ENCODE results near the gene UCMA.
"Not testable (repeated sequence)": the region's sequence is repeated elsewhere in the genome, so short reads cannot be mapped to it uniquely, and the experiment has no call there.

Gene UCMA

DNA sequence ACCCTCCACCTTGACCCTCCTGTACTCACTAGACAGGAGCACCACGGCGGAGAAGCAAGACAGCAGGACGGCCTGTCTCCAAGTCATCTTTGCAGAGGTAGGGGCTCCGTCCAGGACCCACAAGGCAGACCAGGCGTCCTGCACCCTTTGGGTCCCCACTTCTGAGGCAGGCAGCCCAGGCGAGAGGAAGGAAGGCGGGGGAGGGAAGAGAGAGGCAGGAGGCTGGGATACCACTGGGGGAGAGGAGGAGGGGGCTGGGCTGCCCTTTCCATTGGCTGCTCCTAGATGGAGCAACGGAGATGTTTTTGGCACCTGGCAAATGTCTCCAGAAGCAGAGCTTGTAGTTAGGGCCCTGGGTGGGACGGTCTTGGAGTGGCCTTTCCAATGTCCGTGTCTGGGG, at the start of gene UCMA:
UCMA (minus strand) TSS at position 203 of the 400 bp plus-strand sequence; CDS start at position 87, 116 bp downstream.
- DNase-seq (ENCODE audit: low spot score): no peak

GRCh38 chr10:13282348-13282747, 48.2 kb upstream of the UCMA start:
- not testable (repeated sequence) for DNase-seq (ENCODE audit: low spot score)

DNA sequence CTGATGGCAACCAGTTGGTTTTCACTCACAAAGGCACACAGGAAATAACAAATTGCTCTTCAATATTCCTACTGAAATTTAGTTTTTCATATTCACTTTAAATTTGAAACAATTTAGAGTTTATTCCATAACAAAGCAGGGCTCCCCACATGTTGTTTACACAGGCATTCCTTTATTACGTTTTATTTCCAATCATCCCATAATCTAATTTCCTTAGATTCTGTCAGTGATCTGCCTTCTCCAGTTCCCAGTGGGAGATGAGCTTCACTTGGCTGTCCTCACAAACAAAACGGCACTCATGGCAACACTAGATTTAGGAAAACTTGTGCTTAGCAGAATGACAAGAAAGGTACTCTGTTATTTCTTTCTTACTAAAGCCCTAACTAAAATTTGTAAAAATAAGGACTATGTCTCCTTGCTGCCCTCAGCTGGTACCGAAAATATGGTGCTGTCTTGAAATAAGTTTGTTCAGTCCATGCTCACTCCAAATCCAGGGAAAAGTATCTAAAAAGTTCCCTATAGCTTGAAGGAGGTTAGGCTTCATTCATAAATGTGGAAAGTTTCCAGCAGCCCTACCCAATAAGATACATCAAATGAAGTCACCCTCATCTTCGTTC, 42.7 kb upstream of the UCMA start:
- DNase-seq (ENCODE audit: low spot score): no peak

- not testable (repeated sequence) for DNase-seq (ENCODE audit: low spot score)
Observed at GRCh38 chr10:13276146-13276545, 42.0 kb upstream of the UCMA start.

- DNase-seq (ENCODE audit: low spot score): peak; percentile 96
Observed at GRCh38 chr10:13272164-13272571, 38.0 kb upstream of the UCMA start.

GRCh38 chr10:13271552-13272163, 37.5 kb upstream of the UCMA start:
- peak; percentile 86 for DNase-seq (ENCODE audit: low spot score)

DNA sequence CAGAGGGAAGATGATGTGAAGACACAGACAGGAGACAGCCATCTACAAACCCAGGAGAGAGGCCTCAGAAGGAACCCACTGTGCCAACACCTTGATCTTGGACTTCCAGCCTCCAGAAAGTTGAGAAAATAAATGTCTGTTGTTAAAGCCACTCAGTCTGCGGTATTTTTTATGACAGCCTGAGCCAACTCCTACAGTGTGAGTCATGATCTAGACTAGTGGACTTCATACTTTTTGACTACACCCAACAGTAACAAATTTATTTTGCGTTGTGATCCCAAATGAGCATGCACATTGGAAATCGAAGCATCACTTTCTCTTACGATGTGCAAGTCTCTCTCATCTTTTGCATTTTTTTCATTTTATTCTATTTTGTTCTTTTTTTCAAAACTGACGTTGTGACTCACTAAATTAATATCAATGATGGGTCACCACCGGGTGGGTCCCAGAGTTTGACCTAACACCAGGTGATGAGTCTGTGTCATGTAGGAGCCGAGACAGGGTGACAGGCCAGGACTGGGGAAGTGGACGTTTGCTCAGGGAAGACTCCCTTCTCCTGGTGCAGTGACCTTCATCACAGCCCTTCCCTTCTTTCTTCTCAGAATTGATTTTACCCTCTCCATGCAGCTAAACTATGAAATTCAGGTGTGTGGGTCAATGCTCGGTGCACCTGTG, 36.8 kb upstream of the UCMA start:
- no peak for DNase-seq (ENCODE audit: low spot score)

- DNase-seq (ENCODE audit: low spot score): peak; percentile 36
Observed at GRCh38 chr10:13268841-13269240, 34.7 kb upstream of the UCMA start.

- DNase-seq (ENCODE audit: low spot score): no peak
Observed at GRCh38 chr10:13268310-13268709, 34.1 kb upstream of the UCMA start.

GRCh38 chr10:13263591-13263990, 29.4 kb upstream of the UCMA start:
- no peak for DNase-seq (ENCODE audit: low spot score)

GRCh38 chr10:13262433-13262832, 28.3 kb upstream of the UCMA start:
- no peak for DNase-seq (ENCODE audit: low spot score)

DNA sequence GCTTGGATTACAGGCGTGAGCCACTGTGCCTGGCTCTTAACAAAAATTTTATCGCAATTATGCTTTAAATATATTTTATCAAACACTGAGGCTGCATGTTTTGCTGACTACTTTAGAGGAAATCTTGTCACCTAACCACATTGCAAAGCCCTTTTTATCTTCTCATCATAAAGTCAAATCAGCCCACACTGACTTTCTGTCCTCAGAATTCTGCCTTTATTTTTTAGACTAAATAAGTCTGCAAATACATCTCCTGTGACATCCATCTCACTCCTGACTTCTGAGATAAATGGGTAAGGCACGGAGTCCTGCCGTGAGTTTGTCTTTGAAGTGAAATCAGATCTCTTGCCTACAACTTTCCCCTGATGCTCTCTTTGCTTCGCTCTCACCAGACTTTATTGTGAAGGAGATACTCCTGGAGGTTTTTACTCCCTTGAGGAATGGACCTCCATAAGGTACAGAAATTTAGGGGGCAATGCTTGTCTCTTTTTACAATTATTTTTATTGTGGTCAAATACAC, 23.5 kb upstream of the UCMA start:
- DNase-seq (ENCODE audit: low spot score): no peak

DNA sequence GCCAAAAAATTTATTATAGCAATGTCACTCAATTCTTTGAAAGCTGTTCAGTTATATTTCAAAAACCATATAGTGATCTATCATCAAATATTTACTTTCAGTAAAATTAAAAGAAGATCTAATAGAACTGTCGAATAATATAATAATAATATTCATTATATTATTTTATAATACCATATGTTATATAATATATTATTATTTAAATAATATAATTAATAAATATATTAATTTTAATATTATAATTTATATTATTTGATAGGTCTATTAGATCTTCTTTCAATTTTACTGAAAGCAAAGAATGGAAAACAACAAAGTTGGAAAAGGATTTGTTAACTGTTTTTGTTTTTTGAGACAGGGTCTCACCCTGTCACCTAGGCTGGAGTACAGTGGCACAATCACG, 22.5 kb upstream of the UCMA start:
- no peak for DNase-seq (ENCODE audit: low spot score)

- no peak for DNase-seq (ENCODE audit: low spot score)
Observed at GRCh38 chr10:13253726-13254125, 19.6 kb upstream of the UCMA start.

GRCh38 chr10:13247784-13248183, 13.6 kb upstream of the UCMA start:
- DNase-seq (ENCODE audit: low spot score): no peak

GRCh38 chr10:13247246-13247645, 13.1 kb upstream of the UCMA start:
- no peak for DNase-seq (ENCODE audit: low spot score)

- not testable (repeated sequence) for DNase-seq (ENCODE audit: low spot score)
Observed at GRCh38 chr10:13242260-13242659, 8.1 kb upstream of the UCMA start.

- no peak for DNase-seq (ENCODE audit: low spot score)
Observed at GRCh38 chr10:13241613-13242012, 7.4 kb upstream of the UCMA start.

- no peak for DNase-seq (ENCODE audit: low spot score)
Observed at GRCh38 chr10:13239923-13240322, 5.7 kb upstream of the UCMA start.

- DNase-seq (ENCODE audit: low spot score): no peak
Observed at GRCh38 chr10:13238271-13239077, 4.3 kb upstream of the UCMA start.

DNA sequence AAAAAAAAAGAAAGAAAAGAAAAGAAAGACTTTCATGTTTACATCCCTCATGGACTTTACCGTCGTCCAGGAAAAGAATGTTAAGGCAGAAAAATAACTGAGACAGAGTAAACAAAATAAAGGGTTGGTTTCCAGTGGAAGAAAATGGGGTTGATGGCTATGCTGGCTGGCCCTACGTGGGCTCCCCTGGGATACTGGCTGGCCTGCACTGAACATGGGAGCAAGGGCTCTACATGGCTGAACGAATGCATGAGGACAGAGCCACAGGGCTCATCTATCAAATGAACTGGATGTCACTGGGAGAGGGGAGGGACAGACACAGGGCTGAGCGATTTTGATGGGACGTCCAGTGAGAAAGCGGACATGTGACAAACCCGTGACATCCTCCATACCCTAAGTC, 2.5 kb upstream of the UCMA start:
- no peak for DNase-seq (ENCODE audit: low spot score)

- DNase-seq (ENCODE audit: low spot score): not testable (repeated sequence)
Observed at GRCh38 chr10:13234736-13235135, 562 bp upstream of the UCMA start.
